WERI-Rb-1 (cell line): ENCODE measurements around the gene SLC39A7.

Experiments used
- DNase-seq: peaks from one replicate; pipeline ENCODE4 v3.0.0-alpha.2; 2020
- H3K27ac ChIP-seq: fragments of 250-450 bp; sonication (Bioruptor Pico); 2 replicates; pipeline ENCODE4 v1.5.1; 2020; ENCODE audit warnings: mild to moderate bottlenecking, moderate library complexity
- H3K27me3 ChIP-seq: fragments of 250-450 bp; sonication (Bioruptor Pico); 2 replicates; pipeline ENCODE4 v1.5.1; 2021; ENCODE audit warnings: mild to moderate bottlenecking, low read depth, moderate library complexity; ENCODE audit not compliant: insufficient read depth, severe bottlenecking
- H3K36me3 ChIP-seq: fragments of 250-450 bp; sonication (Bioruptor Pico); 2 replicates; pipeline ENCODE4 v1.5.1; 2020; ENCODE audit warnings: mild to moderate bottlenecking, moderate library complexity
- H3K4me3 ChIP-seq: 2 replicates; pipeline ENCODE4 v1.5.1; 2011; ENCODE audit warnings: low read depth, mild to moderate bottlenecking, control low read depth, low read length
- H3K9me3 ChIP-seq: fragments of 250-450 bp; sonication (Bioruptor Pico); 2 replicates; pipeline ENCODE4 v1.5.1; 2021; ENCODE audit warnings: mild to moderate bottlenecking, moderate library complexity; ENCODE audit not compliant: severe bottlenecking
- TF ChIP-seq, protein P1 (sequence below): IDR thresholded peaks from 2 replicates; pipeline ENCODE4 v1.5.1; 2011; ENCODE audit warnings: low read depth, mild to moderate bottlenecking, control low read depth, inconsistent platforms, low read length

Gene SLC39A7

DNA sequence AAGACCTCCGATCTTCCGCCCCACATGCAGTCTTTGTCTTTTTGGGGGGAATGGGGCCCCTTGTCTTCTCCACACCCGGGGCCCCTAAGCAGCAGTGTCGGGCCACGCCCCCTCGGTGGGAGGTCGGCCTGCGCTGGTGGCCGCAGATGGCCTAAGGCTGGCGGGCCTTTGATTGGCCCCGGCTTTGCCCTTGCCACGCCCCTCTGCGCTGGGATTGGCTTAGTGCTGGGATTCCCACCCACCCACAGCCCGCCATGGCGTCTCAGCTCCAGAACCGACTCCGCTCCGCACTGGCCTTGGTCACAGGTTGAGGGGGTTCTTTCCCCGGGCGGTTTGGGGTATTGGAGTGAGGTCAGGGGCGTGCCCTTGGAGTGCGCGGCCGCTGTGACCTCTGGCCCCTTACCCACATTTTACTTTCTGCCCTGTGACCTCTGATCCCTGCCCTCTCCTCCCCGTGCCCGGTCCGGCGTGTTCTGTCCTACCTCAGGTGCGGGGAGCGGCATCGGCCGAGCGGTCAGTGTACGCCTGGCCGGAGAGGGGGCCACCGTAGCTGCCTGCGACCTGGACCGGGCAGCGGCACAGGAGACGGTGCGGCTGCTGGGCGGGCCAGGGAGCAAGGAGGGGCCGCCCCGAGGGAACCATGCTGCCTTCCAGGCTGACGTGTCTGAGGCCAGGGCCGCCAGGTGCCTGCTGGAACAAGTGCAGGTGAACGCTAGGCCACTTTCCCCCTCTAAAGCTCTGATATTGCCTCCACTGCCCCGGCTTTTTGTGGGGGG is 3.9 kb downstream of the SLC39A7 start, which contains the start of gene HSD17B8:
TSS of gene HSD17B8 (plus strand) at position 241 of the 776 bp plus-strand sequence. CDS start at position 255, 14 bp downstream.
- H3K27ac ChIP-seq = peak within 1 kb of the TSS; percentile 90

GRCh38 chr6:33205191-33206026 is 4.7 kb downstream of the SLC39A7 start:
- Histone ChIP-seq H3K27me3 (no peaks in the 10 kb centered on the region), H3K9me3 (no peaks in the 10 kb centered on the region), H3K36me3 (peaks cover 45% of the 10 kb centered on the region), H3K27ac (peak overlapping the region; percentile 90), H3K4me3 (peak overlapping the region; percentile 88)
- peak; percentile 89 for DNase-seq
- TF ChIP-seq, protein P1, sequence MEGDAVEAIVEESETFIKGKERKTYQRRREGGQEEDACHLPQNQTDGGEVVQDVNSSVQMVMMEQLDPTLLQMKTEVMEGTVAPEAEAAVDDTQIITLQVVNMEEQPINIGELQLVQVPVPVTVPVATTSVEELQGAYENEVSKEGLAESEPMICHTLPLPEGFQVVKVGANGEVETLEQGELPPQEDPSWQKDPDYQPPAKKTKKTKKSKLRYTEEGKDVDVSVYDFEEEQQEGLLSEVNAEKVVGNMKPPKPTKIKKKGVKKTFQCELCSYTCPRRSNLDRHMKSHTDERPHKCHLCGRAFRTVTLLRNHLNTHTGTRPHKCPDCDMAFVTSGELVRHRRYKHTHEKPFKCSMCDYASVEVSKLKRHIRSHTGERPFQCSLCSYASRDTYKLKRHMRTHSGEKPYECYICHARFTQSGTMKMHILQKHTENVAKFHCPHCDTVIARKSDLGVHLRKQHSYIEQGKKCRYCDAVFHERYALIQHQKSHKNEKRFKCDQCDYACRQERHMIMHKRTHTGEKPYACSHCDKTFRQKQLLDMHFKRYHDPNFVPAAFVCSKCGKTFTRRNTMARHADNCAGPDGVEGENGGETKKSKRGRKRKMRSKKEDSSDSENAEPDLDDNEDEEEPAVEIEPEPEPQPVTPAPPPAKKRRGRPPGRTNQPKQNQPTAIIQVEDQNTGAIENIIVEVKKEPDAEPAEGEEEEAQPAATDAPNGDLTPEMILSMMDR = peak; percentile 75

More for the DNA sequence above, 3.9 kb downstream of the SLC39A7 start, which contains the start of gene HSD17B8:
- peaks cover 41% of the 10 kb centered on the region for H3K36me3 ChIP-seq
- TF ChIP-seq, protein P1 = no peak
- DNase-seq = peak; percentile 100
- peak within 1 kb of the TSS; percentile 88 for H3K4me3 ChIP-seq
- H3K27me3 ChIP-seq = no peaks in the 10 kb centered on the region
- H3K9me3 ChIP-seq = no peaks in the 10 kb centered on the region

- TF ChIP-seq, protein P1 = no peak
- H3K27ac ChIP-seq = no peak overlapping the region; the same call in 1 of the 2 replicates
These were observed 5.6 kb downstream of the SLC39A7 start for GRCh38 chr6:33206027-33206863.

DNA sequence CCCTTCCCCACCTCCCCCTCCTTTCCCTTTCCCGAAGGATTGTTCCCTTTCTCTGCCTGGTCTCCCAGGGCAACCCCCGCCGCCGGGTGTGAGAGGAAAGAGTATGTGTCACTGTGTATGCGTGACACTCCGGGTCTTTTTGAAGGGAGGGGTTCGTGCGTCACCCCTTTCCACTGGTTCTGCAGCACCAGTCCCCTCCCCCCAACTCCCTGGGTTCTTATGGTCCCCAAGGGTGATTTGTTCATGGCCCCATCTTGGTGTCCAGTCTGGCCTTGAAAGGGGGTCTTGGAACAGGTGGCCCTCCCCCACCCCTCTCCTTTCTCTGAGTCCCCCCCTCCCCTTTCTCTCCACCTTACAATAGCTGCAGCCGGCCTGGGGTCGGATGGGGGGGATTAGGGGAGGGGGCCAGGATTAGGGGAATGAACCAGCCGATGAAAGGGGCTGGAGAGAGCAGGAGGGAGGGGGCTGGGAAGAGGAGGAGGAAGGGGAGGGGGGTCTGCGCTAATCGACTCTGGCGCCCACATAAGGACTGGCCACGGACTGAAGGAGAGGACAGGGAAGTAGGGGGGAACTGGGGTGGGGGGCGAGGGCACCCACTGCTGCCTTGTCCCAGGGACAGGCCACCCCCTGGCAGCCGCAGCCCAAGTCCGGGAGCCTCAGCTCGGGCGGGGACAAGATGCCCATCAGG is 6.3 kb downstream of the SLC39A7 start:
- Histone ChIP-seq H3K4me3 (peak overlapping the region; percentile 91), H3K36me3 (peaks cover 49% of the 10 kb centered on the region), H3K27ac (peak overlapping the region; percentile 89)

More at GRCh38 chr6:33206027-33206863, 5.6 kb downstream of the SLC39A7 start:
- Histone ChIP-seq H3K36me3 (peaks cover 51% of the 10 kb centered on the region), H3K4me3 (no peak overlapping the region), H3K9me3 (no peaks in the 10 kb centered on the region), H3K27me3 (no peaks in the 10 kb centered on the region)
- no peak for DNase-seq

More for the DNA sequence above, 6.3 kb downstream of the SLC39A7 start:
- Histone ChIP-seq H3K27me3 (no peaks in the 10 kb centered on the region), H3K9me3 (no peaks in the 10 kb centered on the region)
- DNase-seq = no peak
- TF ChIP-seq, protein P1 = no peak
